ENCODE results near the gene IL4I1. TPM values are rescaled to one million over a fixed set of nuclear protein-coding genes. Genes with fewer than 3 reads are reported as not detected.

IL4I1 gene
- total and polyA plus RNA-seq, 2 of the 8 experiments (the other 6 are each of a cell fraction or from before 2014, with no cell fraction given): 0.41 to 0.76 TPM

DNA sequence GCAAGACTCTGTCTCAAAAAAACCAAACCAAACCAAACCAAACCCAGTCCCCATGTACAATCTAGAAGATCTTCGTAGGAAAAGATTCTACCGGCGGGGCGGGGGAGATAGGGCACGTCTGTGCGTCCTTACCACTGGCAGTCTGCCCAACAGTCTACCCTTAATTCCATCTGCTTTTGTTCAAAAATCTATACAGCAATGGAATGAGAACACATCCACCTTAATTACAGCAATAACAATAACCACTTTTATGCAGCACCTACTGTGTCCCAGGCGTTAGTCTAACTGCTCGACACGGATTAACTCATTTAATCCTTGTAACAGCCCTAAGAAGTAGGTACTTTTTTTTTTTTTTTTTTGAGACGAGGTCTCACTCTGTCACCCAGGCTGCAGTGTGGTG is 29.8 kb upstream of the IL4I1 start:
- Histone ChIP-seq H4K5ac (ENCODE audit: insufficient read length, low read depth, low read length) (no peak overlapping the region), H2BK12ac (ENCODE audit: low read depth, low read length) (no peak overlapping the region), H2BK15ac (ENCODE audit: low read length) (no peak overlapping the region), H3K4me1 (replicated peaks in 1 of 4; ENCODE audit: control insufficient read depth in 3 of 4, insufficient read depth in 4 of 4, low read length in 3 of 4) (peaks cover 0 to 16% (median 3%) of the 10 kb centered on the region in 4 experiments; a peak in 5 of 7 replicates), H3K79me2 (ENCODE audit: control insufficient read depth in 1 of 2, insufficient read depth in 2 of 2, low read length in 2 of 2) (peaks cover 24 to 74% of the 10 kb centered on the region in 2 experiments), H3K79me1 (ENCODE audit: low read depth, low read length) (peaks cover 19% of the 10 kb centered on the region), H3K18ac (ENCODE audit: extremely low read depth, low read length) (no peak overlapping the region), H2BK20ac (ENCODE audit: low read length) (no peak overlapping the region), H3K14ac (ENCODE audit: insufficient read length) (no peak overlapping the region), H2AK5ac (ENCODE audit: low read depth, low read length) (no peak overlapping the region), H3K27me3 (replicated peaks in 1 of 4; ENCODE audit: control insufficient read depth in 3 of 4, extremely low read depth in 1 of 4, insufficient read depth in 3 of 4, low read length in 3 of 4) (no peaks in the 10 kb centered on the region), H3K27ac (ENCODE audit: low read depth, low read length) (no peak overlapping the region), H3K23me2 (ENCODE audit: low read depth, low read length) (peaks cover 9% of the 10 kb centered on the region), H2BK5ac (ENCODE audit: low read depth, low read length) (no peak overlapping the region), H3K23ac (ENCODE audit: insufficient read length) (no peak overlapping the region), H4K8ac (ENCODE audit: extremely low read depth, insufficient read depth, low read length) (no peak overlapping the region; the same call in 1 of the 2 replicates), H4K91ac (replicated peaks; ENCODE audit: insufficient read length, low read length) (no peak overlapping the region), H3K9ac (replicated peaks in 1 of 4; ENCODE audit: extremely low read depth in 1 of 4, low read depth in 3 of 4, low read length in 3 of 4) (no peak overlapping the region; a peak in 2 of 7 replicates), H3K4me2 (ENCODE audit: insufficient read depth in 1 of 2, low read depth in 2 of 2, low read length in 2 of 2) (no peak overlapping the region; a peak in 1 of 4 replicates), H3K56ac (replicated peaks; ENCODE audit: insufficient read length, low read depth, low read length) (no peak overlapping the region), H4K20me1 (replicated peaks in 1 of 2; ENCODE audit: control insufficient read depth in 1 of 2, insufficient read depth in 2 of 2, low read length in 2 of 2) (peaks cover 27 to 38% of the 10 kb centered on the region in 2 experiments), H2AFZ (ENCODE audit: low read length) (no peak overlapping the region), H3K36me3 (ENCODE audit: control insufficient read depth in 2 of 4, insufficient read depth in 4 of 4, low read length in 3 of 4) (peaks cover 19 to 41% (median 28%) of the 10 kb centered on the region in 4 experiments), H3K4me3 (ENCODE audit: extremely low read depth in 1 of 4, insufficient read depth in 2 of 4, low read depth in 3 of 4, low read length in 4 of 4) (no peak overlapping the region), H2BK120ac (replicated peaks; ENCODE audit: low read depth, low read length) (no peak overlapping the region), H3K4ac (replicated peaks; ENCODE audit: insufficient read length, low read depth, low read length) (no peak overlapping the region), H3K9me3 (ENCODE audit: insufficient read depth in 2 of 2, low read depth in 1 of 2, low read length in 1 of 2) (no peaks in the 10 kb centered on the region)
- DNase-seq (ENCODE audit: low read depth in 1 of 2, low spot score in 2 of 2) (no peak), FAIRE-seq (no peak)
- WGBS, 2 experiments (ENCODE audit: extremely low coverage in 1 of 2, insufficient coverage in 1 of 2, insufficient read length in 1 of 2, insufficient replicate concordance in 2 of 2, low coverage in 1 of 2, low lambda C conversion rate in 2 of 2, missing lambda C conversion rate in 1 of 2): 90% methylated on average over 10 of the region's 10 CpGs; no CpG with 5 or more reads in 1 of the 2 experiments
- ChIA-PET CTCF (ENCODE audit: partially characterized antibody) (interaction anchor here (3.2 kb wide), 1 partner anchor 12 kb away, joined by 18 read pairs; no protein-coding TSS in a partner anchor), POLR2A (ENCODE audit: partially characterized antibody) (interaction anchor here (1.1 to 15.1 kb wide), 4 partner anchors 14 to 76 kb away, joined by 3 to 373 read pairs (median 12); partner anchors contain the start of gene PTOV1)
- TF ChIP-seq TCF12 (IDR thresholded peaks at IDR 0.05; ENCODE audit: low read depth, low read length): no peak
- TF ChIP-seq, protein P1, sequence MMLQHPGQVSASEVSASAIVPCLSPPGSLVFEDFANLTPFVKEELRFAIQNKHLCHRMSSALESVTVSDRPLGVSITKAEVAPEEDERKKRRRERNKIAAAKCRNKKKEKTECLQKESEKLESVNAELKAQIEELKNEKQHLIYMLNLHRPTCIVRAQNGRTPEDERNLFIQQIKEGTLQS (IDR thresholded peaks at IDR 0.05; ENCODE audit: insufficient read depth, low read depth, low read length): no peak
- TF ChIP-seq TAF7 (optimal IDR thresholded peaks at IDR 0.05; ENCODE audit: borderline replicate concordance, low read depth, low read length): no peak
- TF ChIP-seq, protein P2, sequence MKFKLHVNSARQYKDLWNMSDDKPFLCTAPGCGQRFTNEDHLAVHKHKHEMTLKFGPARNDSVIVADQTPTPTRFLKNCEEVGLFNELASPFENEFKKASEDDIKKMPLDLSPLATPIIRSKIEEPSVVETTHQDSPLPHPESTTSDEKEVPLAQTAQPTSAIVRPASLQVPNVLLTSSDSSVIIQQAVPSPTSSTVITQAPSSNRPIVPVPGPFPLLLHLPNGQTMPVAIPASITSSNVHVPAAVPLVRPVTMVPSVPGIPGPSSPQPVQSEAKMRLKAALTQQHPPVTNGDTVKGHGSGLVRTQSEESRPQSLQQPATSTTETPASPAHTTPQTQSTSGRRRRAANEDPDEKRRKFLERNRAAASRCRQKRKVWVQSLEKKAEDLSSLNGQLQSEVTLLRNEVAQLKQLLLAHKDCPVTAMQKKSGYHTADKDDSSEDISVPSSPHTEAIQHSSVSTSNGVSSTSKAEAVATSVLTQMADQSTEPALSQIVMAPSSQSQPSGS (IDR thresholded peaks at IDR 0.05; ENCODE audit: low read length): no peak
- TF ChIP-seq GTF2F1 (IDR thresholded peaks at IDR 0.05; ENCODE audit: borderline replicate concordance, low read depth, low read length): no peak
- TF ChIP-seq, protein P3, sequence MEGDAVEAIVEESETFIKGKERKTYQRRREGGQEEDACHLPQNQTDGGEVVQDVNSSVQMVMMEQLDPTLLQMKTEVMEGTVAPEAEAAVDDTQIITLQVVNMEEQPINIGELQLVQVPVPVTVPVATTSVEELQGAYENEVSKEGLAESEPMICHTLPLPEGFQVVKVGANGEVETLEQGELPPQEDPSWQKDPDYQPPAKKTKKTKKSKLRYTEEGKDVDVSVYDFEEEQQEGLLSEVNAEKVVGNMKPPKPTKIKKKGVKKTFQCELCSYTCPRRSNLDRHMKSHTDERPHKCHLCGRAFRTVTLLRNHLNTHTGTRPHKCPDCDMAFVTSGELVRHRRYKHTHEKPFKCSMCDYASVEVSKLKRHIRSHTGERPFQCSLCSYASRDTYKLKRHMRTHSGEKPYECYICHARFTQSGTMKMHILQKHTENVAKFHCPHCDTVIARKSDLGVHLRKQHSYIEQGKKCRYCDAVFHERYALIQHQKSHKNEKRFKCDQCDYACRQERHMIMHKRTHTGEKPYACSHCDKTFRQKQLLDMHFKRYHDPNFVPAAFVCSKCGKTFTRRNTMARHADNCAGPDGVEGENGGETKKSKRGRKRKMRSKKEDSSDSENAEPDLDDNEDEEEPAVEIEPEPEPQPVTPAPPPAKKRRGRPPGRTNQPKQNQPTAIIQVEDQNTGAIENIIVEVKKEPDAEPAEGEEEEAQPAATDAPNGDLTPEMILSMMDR (IDR thresholded peaks at IDR 0.05; ENCODE audit: control extremely low read depth in 1 of 3, insufficient read depth in 1 of 3, low read depth in 1 of 3, low read length in 3 of 3): no peak
- TF ChIP-seq TBP (IDR thresholded peaks at IDR 0.05; ENCODE audit: low read depth, low read length): no peak
- TF ChIP-seq CREB1 (IDR thresholded peaks at IDR 0.05): no peak
- TF ChIP-seq EGR1 (IDR thresholded peaks at IDR 0.05; ENCODE audit: borderline replicate concordance, low read depth, low read length): no peak

Measured in H1 (cell line).